Neural crest cell (in vitro differentiated cells): ENCODE results near the gene PRRX2. TPM values are rescaled to one million over a fixed set of nuclear protein-coding genes. Genes with fewer than 3 reads are reported as not detected.
A peak's percentile ranks its signal among the peaks of the same experiment; 100 is the strongest.

Experiments used
- DNase-seq: peaks from one replicate; pipeline ENCODE4 v3.0.0; 2021; ENCODE audit warnings: low read depth, mixed read lengths, low spot score
- H3K27ac Mint-ChIP-seq: one replicate; pipeline ENCODE4 v1.8.0; 2021; ENCODE audit warnings: mild to moderate bottlenecking, mixed read lengths; ENCODE audit not compliant: unreplicated experiment
- H3K27me3 Mint-ChIP-seq: 2 replicates; pipeline ENCODE4 v1.8.0; 2021; ENCODE audit warnings: low read depth, mild to moderate bottlenecking, mixed read lengths
- H3K36me3 Mint-ChIP-seq: 2 replicates; pipeline ENCODE4 v1.8.0; 2021; ENCODE audit warnings: low read depth, mild to moderate bottlenecking, mixed read lengths
- H3K4me1 Mint-ChIP-seq: 2 replicates; pipeline ENCODE4 v1.8.0; 2021; ENCODE audit warnings: mixed read lengths
- H3K4me3 Mint-ChIP-seq: one replicate; pipeline ENCODE4 v1.8.0; 2021; ENCODE audit warnings: mild to moderate bottlenecking, mixed read lengths
- H3K9me3 Mint-ChIP-seq: 2 replicates; pipeline ENCODE4 v1.8.0; 2021; ENCODE audit warnings: mixed read lengths
- CTCF ChIP-seq: fragments of 200-600 bp; sonication (generic); conservative IDR thresholded peaks from 2 replicates; pipeline ENCODE4 v1.5.0; 2021; ENCODE audit warnings: antibody characterized with exemption, mild to moderate bottlenecking
- long read RNA-seq: library from polyadenylated mRNA; unstranded; transcript quantifications from one replicate; pipeline ENCODE4 v2.0.0, GENCODE V29; 2020
- total RNA-seq: library from RNA; stranded (reverse); gene quantifications from 2 replicates; pipeline ENCODE4 v1.2.1, GENCODE V29; 2021

PRRX2 gene
- 0.65 and 0.68 TPM in 2 replicates for total RNA-seq
- long read RNA-seq, result 0 reads

- H3K4me1 Mint-ChIP-seq, result peaks cover 8% of the 10 kb centered on the region
- DNase-seq, result peak; percentile 33
- H3K4me3 Mint-ChIP-seq, result peak within 1 kb of the TSS; percentile 57
- TF ChIP-seq CTCF, result no peak
- H3K36me3 Mint-ChIP-seq, result no peaks in the 10 kb centered on the region
- peaks cover 57% of the 10 kb centered on the region for H3K27me3 Mint-ChIP-seq
- H3K27ac Mint-ChIP-seq, result no peak within 1 kb of the TSS
- no peaks in the 10 kb centered on the region for H3K9me3 Mint-ChIP-seq
Measured at GRCh38 chr9:129665389-129665775, at the start of gene PRRX2. PRRX2 (plus strand) TSS chr9:129665647; CDS start chr9:129665868, 221 bp downstream.

- H3K36me3 Mint-ChIP-seq, result no peaks in the 10 kb centered on the region
- TF ChIP-seq CTCF, result peak; percentile 60
- H3K9me3 Mint-ChIP-seq, result peaks cover 3% of the 10 kb centered on the region
- peak overlapping the region; percentile 58 for H3K4me3 Mint-ChIP-seq
- H3K27me3 Mint-ChIP-seq, result peaks cover 6% of the 10 kb centered on the region
- no peak for DNase-seq
- H3K27ac Mint-ChIP-seq, result no peak overlapping the region
- peaks cover 21% of the 10 kb centered on the region for H3K4me1 Mint-ChIP-seq
Measured at GRCh38 chr9:129617167-129617566, 48.3 kb upstream of the PRRX2 start.

GRCh38 chr9:129619787-129620668, 45.4 kb upstream of the PRRX2 start:
- Mint-ChIP-seq H3K9me3 (peaks cover 3% of the 10 kb centered on the region), H3K27me3 (peaks cover 6% of the 10 kb centered on the region), H3K27ac (no peak overlapping the region), H3K4me1 (peaks cover 25% of the 10 kb centered on the region), H3K36me3 (no peaks in the 10 kb centered on the region), H3K4me3 (peak overlapping the region; percentile 61)
- peak; percentile 40 for TF ChIP-seq CTCF
- DNase-seq, result no peak

- peaks cover 6% of the 10 kb centered on the region for H3K27me3 Mint-ChIP-seq
- TF ChIP-seq CTCF, result no peak
- H3K9me3 Mint-ChIP-seq, result peaks cover 3% of the 10 kb centered on the region
- no peak for DNase-seq
- no peak within 1 kb of the TSS for H3K27ac Mint-ChIP-seq
- no peaks in the 10 kb centered on the region for H3K36me3 Mint-ChIP-seq
- H3K4me3 Mint-ChIP-seq, result peak within 1 kb of the TSS; percentile 74
- peaks cover 25% of the 10 kb centered on the region for H3K4me1 Mint-ChIP-seq
Measured at GRCh38 chr9:129620669-129621295, 44.7 kb upstream of the PRRX2 start, which contains the start of gene C9orf50. C9orf50 (minus strand) TSS chr9:129621101; CDS start chr9:129620574, 527 bp downstream.

- Mint-ChIP-seq H3K36me3 (no peaks in the 10 kb centered on the region), H3K4me3 (peak overlapping the region; percentile 63), H3K4me1 (peaks cover 44% of the 10 kb centered on the region), H3K27ac (no peak overlapping the region), H3K9me3 (peaks cover 3% of the 10 kb centered on the region), H3K27me3 (peaks cover 6% of the 10 kb centered on the region)
- TF ChIP-seq CTCF, result no peak
- no peak for DNase-seq
Measured at GRCh38 chr9:129623331-129623730, 42.1 kb upstream of the PRRX2 start.
